Renal cortex interstitium (tissue), 11 donors: ENCODE results near the gene AGBL1. TPM values are rescaled to one million over a fixed set of nuclear protein-coding genes. Genes with fewer than 3 reads are reported as not detected.

Experiments
- DNase-seq, 11 donors: peaks; one replicate each; pipeline ENCODE4 v3.0.0-alpha.2; 2013; ENCODE audit warnings: low read depth in 9 of 11, low spot score in 4 of 11; ENCODE audit errors: extremely low read depth in 1 of 11
- polyA plus RNA-seq, 3 donors: library from polyadenylated mRNA; unstranded; fragments of 120-200 nt; gene quantifications; one replicate each; pipeline ENCODE4 v1.2.1, GENCODE V29; 2013; ENCODE audit not compliant: insufficient read length in 3 of 3

Gene AGBL1
- polyA plus RNA-seq, 3 donors, result 0.16 to 0.26 (median 0.17) TPM

DNA sequence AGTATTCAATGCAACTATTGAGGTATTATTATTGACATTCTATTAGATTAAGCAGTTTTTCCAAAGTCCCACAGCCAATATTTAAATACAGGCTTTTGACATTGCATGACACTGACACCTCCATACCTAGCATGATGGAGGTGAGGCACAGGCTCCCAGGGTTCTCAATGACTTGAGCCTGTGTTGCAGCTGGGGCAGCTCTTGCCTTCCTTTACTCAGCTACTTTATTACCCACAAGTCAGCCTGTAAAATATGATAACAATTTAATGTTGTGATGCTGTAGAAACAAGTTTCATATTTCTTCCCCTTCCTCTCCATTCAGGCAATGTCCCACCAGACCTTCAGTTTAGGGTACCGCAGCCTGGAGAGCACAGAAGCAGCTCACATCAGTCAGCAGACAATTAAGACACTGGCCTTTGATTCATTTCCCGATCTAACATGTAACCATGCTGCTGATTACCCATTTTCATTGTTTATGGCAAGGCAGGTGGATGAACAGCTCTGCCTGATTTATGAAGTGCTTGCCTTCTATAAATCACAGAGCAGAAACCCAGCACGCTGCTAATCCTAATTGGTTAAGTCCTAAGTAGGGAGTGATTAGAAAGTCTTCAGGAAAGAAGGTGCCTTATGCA lies 826.1 kb downstream of the AGBL1 start:
- no peak for DNase-seq

DNA sequence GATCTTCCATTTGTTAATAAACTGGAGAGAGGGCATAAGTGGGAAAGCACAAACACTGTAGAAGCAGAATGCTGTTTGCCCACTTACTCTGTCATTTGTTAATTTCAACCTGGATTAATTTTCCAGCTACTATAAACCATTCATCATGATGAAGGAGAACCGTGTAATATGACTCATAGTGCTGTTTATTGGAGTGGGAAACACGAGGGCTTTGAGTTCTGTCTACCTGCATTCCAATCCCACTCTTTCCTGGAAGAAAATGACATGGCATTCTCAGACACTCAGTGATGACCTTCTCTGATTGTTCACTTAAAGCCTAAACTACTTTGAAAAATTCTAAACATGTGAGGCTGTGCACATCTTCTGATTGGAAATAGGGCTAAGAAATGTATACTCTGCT lies 826.7 kb downstream of the AGBL1 start:
- no peak for DNase-seq

DNA sequence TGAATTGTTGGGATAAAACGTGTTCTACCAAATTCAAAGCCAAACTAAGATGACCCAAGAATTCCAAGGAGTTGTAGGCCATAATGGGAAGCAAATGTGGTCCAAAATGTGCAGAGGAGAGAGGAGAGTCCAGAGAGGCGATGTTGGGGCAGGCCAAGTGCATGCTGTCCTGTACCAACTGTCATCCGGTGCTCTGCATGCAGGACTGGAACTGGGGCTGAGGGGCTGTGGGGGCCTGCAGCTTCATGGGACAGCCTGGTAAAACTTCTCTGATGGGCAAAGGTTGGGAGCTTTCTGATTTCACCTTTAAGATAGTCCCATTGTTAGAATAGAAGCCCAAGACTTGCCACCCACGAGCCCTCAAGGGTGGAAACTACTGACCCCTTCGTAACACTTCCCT lies 831.4 kb downstream of the AGBL1 start:
- DNase-seq, result no peak

DNA sequence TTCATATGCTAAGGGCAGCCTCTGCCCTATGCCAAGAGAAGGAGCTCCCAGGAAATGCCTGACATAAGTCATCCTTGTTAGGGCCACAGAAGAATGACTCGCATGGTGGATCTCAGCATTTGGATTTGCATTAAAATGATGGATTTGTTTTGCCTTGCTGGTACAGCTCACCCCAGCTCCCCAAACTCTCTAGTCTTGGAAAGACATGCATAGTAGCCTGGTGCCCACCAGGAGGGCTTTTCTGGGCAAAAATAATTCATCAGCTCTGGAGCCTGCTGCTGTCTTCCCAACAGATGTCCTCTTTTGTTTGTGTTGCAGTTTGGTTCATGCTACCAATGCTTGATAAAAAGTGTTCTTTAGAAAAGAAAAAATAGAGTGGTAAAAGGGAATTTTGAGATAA lies 833.0 kb downstream of the AGBL1 start:
- DNase-seq, result no peak

DNA sequence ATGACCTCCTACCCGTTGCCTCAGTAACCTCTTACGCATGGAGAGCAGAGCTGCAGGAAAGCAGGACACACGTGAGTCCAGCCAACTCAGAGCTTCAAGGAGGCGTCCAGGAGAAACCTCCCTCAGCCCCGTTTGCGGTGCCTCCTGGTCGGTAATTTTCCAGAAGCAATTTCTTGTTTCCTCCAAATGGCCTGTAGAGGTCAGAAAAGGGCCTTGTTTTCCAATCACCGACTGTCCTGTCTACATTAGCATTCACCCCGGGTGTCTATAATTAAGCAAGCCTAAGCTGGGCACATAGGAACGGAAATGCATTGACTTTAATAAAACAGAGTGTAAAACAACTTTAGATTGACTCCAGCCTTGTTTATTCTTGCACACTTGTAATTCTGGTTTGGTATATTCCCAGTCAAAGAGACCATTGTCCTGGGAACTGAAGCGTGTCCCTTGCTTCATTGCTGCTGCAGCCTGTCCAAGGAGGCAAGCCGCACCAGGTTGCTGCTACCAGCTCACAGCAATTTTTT lies 836.2 kb downstream of the AGBL1 start:
- peak; percentile 21 to 62 (median 45) for DNase-seq

DNA sequence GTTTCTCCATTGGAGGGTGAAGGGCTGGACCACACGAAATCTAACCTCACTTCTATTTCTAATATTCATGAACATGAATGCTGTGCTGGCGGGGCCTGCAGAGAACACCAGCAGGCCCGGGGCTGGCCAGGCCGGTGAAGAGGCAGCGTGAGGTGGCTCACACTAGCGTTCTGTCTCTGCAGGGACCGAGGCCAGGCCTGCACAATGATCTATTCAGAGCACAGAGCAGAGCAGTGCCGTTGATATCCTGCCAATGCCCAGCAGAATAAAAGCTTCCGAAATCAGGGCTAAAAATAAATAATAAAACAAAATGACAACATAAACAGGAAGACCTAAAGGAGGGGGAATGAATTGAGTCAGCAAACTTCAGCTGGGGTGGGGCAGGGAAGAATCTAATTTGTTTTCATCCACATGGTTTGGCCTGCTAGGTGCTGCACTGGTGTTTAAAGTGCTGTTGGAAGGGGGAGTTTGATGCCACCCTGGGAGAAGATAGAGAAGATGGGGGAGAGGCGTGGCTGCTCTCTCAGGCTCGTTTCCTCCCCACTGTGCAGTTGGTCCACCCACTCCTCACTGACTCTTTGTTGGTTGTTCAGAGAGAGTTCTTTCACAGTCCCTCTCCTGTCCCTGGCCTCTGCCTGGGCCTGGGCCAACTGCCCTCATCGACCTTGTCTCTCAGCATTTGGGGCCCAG lies 837.1 kb downstream of the AGBL1 start:
- DNase-seq, result peak in 2 of 11 donors; percentile 2 to 8

DNA sequence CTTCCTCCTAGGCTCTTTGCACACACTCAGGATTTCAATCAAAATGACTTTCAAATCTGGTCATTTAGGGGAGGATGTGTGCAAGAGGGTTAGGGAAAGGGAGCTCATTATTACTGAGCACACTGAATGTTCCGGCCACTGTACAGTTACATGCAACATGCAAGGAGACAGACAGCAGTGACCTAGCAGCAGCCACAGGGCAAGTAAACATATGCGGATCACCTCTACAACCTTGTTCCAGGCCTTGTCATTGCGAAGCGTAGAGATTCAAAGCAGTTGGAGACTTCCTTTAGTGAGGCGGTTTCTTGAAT lies 837.6 kb downstream of the AGBL1 start:
- peak in 1 of 11 donors; percentile 0 for DNase-seq

DNA sequence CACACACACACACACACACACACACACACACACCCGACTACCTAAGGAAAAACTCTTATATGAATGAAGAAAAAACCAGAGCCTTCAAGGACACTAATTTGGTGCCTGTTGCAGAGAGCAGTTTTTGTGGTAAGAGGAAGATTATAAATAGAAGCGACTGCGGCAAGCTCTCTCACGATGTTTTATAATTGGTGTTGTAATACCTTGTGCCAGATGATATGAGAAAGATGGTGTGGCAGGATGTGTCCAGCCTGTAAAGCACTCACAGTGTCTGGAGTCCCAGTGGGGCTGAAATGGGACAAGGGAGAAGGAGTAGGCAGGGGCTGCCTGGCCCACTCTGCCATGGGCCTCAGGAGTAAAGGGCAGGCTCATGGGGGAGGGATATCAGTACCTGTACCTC lies 839.9 kb downstream of the AGBL1 start:
- DNase-seq, result no peak

DNA sequence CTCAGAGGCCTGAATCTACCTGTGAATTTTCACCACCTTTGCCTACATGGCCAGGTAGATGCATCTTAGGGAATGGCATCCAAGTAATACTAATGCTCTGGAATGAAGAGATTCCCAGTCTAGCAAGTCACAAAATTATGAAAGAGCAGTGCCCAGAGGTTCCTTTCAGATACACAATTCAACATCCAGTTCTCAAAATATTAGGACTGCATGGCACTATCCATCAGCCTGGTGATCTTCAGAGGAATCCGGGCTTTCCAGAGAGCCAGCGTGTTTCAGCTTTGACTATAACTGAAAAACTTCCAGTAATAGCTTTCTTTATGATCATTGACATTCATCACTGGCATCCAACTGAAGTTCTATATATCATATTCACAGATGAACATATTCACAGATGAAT lies 849.8 kb downstream of the AGBL1 start:
- no peak for DNase-seq

DNA sequence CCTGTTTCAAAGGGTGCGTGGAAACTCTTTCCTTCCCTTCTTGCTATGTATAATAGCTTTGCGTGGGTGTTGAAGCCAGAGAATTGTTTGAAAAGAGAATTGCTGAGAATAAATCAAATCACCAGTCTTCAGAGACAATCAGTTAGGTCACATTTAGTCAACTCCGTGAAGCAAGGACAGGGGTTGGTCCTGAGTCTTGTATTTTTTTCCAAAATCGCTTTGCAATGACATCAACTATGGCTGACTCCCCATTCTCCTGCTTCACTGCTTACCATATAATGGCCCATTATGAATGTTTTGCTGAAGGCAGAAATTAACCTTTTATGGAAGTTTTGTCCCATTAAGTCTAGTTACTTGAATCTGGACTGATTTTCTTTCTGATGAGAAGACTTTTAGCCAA lies 852.8 kb downstream of the AGBL1 start:
- DNase-seq, result no peak

DNA sequence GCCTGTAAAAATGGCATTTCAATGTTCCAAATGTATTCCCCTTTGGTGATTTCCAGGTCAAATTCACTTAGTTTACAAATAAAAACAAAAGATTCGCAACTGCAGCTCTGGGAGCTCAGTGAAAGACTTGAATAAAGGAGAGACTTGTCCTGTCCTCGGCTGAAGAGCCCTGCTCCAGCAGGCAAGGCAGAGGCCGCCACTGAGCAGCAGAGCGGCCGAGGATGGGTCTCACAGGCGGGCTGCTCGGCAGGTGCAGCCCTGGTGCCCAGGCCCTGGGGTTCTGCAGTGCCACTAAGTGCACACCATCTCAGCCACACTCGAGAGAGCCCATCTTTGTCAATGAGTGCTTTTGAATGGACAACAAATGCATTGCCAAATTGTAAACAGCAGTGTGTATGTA lies 856.2 kb downstream of the AGBL1 start:
- DNase-seq, result no peak

DNA sequence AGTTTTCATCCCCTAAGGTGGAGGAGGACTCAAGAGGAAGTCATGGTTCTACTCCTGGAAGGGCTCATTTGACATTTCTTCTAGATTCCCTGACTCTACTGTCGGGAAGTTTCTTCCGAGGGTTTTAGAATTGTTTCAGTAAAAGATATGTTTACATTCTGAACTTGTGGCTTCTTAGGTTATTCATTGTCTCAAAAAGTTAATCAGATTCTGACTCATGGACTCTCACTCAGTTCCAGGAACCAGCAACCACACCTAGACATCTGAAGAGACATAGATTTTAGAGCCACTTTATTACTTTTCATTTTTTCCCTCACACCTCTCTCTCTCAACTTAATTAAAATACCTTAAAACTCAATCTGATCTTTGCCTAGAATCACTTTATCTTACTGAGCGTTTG lies 862.6 kb downstream of the AGBL1 start:
- no peak for DNase-seq

DNA sequence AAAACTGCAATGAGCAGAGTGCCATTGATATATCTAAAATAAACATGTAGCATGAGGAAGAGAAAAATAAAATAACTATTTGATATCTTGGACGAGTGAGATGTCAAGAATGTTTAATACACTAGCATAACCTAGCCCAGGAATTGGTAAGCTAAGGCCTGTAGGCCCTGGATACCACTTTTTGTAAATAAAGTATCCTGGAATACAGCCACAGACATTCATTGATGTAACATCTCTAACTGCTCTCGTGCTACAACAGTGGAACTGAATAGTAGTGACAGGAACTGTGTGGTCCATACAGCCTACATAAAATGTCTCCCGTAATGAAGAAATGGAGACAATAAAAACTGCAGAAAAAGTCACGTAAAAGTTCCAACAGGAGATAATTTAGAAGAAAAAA lies 869.0 kb downstream of the AGBL1 start:
- no peak for DNase-seq

DNA sequence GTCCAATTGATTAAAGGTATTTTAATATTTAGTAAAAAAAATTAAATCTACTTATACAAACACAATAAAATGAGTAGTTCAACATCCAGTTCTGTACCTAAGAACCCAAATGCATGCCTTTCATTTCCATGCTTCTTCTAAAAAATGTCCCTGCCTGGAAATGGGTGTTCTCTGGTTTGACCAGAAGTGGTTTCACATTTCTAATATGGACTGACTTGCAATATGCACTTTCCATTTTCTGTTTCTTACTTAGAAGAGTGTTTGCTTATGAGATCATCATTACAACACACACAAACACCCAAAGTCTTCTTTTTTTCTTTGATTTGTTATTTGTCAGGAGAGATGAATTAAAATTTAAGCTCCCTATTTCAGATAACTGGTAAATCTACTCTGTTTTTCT lies 879.6 kb downstream of the AGBL1 start:
- DNase-seq, result no peak

DNA sequence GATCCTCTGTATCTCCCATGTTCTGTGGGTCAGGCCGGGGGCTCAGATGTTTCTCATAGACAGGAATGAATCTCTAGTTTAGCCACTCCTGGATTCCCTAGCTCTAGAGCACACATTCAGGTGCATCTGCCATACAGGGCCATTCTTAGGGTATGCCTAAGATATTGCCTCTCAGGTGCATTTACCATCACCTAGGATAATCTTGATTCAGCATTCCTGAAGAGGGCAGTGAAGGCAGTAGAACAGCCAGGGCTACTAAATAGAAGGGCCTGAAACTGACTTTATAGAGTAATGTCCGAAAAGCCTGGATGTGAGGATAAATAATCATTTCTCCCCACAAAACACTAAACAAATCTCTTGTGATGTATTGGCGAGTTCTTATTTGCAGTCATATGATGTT lies 882.0 kb downstream of the AGBL1 start:
- DNase-seq, result no peak

DNA sequence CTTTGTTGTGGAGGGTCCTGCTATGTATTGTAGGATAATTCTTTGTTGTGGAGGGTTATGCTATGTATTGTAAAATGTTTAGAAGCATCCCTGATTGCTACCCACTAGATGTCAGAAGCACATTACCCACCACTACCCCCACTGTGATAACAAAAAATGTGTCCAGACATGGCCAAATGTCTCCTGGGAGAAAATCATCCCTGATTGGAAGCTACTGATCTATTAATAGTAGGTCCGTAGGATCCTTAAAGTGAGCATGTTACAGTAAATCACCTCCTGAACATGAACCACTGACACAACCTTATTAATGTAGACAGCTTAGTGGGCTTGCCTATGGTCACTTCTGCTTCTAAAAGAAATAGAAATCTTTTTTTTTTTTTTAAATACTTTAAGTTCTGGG lies 884.6 kb downstream of the AGBL1 start:
- no peak for DNase-seq

DNA sequence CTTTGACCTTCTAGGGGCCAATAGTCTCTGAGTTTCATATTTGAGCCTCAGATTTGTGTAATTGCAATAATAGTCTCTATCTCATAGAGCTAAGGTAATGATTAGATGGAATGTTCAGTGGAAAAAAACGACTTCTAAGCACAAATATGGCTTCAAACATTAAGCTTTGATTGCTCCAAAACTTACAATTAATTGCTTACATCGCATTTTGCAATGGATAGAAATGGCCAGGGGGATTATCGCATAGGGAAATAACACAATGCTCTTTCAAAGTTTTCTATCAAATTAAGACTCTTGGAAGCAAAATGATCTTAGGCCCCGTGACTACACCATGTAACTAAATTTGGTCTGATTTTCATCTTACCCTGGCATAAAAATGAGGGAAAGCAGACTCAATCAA lies 888.6 kb downstream of the AGBL1 start:
- no peak for DNase-seq

DNA sequence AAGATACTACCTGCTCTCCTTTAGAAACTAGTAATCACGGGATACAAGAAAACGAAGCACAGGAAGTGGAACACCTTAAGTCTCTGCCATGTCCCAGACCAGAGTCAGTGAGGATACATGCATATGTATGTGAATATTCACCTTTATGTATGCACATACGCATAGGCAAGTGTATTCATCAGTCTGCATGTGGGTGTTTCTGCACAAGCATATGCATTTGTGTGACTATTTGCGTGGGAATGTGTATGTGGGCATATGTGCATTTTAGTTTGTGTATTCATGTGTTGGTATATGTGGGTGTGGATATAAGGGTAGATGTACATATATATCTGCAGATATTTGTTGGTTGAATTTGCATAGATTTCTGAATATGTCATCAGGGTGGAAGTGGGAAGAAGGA lies 889.7 kb downstream of the AGBL1 start:
- DNase-seq, result no peak

DNA sequence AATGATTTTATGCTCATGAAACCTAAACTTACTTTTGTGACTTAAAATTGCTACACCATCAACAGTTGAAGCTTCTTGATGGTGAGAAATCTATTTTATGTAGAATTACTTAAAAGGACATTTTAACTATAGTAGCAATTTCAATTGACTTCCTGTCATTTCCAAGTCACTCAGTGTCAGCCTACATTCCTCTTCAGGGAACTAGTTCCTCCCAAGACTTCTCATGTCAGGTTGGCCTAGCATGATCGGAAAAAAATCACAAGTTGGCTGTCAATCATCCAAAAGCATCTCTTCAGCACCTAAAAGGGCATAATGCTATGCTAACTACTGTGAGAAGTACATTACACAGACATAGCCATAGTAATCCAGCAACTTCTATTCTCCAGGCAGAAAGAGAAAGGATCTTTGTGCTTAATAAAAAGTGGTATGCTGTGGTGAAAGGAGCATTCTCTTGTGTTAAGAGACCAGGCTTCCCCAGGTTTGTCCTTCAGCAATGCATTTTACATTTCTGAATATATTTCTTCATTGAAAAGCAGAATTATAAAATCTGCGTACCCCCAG lies 893.7 kb downstream of the AGBL1 start:
- no peak for DNase-seq

DNA sequence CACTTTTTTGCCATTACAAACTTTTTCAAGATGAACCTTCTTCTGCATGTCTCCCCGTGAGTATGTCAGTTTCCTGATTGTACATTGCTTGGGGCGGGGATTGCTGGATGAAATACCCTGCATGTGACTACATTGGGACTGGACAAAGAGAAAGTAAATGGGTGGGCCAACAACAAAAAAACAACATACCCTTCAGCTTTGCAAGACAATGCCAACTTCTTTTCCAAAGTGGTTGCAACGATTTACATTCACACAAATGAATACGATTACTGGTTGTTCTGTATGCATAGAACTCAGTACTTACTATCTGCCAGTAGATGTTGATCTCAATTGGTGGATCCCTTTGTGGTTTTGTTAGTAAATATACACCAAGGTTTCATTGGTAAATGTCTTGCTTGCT lies 908.4 kb downstream of the AGBL1 start:
- DNase-seq, result no peak

DNA sequence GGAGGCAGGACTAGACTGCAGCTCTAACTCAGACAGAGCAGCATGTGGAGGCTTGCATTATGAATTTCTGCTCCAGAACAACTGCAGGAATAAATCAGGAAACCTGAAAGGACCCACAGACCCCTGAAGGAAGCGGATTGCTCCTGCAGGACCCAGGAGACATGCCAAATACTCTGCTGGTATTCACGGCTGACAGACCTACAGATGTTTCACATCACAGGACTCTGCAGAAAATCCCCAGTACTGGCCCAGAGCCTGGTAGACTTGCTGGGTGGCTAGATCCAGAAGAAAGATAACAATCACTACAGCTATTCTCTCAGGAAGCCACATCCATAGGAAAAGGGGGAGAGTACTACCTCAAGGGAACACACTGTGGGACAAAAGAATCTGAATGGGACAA lies 942.1 kb downstream of the AGBL1 start:
- DNase-seq, result no peak
